ENCODE measurements around the gene ANTXRL.

DNA sequence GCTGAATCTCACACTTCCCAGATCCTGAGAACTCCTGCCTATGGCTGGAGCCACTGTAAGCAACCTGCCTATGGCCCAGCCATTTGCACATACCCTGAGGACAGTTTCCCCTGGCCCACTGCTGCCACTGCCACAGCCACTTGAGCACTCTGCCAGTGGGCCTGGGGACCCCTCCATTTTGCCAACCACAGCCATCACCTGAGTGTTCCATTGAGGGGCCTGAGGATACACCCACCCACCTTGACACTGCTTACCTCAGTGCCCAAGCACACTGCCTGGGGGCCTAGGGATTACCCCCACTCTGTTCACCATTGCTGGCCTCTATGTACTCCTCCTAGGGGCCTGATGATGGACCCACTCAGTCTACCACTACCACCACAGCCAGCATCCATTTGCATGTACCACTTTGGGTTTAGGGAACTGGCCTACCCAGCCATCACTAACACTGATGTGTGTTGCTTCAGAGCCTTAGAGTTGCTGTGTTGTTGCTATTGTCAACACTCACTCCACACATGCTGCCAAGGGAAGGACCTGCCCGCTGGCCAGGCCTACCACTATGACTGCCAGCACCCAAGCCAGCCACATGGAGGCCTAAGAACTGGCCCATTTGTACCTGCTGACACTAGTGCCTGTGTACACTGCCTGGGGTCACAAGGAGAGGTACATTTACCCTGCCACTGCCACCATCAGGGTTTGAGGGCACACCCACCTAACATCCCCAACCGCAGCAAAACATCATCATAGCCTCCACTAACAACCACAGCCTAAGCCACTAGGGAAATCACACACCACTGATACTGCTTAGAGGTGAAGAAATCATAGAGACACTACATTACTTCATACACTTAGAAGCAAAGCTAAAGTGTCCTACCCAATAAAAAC lies 45.9 kb upstream of the ANTXRL start:
- TF ChIP-seq, protein P1, sequence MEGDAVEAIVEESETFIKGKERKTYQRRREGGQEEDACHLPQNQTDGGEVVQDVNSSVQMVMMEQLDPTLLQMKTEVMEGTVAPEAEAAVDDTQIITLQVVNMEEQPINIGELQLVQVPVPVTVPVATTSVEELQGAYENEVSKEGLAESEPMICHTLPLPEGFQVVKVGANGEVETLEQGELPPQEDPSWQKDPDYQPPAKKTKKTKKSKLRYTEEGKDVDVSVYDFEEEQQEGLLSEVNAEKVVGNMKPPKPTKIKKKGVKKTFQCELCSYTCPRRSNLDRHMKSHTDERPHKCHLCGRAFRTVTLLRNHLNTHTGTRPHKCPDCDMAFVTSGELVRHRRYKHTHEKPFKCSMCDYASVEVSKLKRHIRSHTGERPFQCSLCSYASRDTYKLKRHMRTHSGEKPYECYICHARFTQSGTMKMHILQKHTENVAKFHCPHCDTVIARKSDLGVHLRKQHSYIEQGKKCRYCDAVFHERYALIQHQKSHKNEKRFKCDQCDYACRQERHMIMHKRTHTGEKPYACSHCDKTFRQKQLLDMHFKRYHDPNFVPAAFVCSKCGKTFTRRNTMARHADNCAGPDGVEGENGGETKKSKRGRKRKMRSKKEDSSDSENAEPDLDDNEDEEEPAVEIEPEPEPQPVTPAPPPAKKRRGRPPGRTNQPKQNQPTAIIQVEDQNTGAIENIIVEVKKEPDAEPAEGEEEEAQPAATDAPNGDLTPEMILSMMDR (conservative IDR thresholded peaks at IDR 0.05; ENCODE audit: low read length) = no peak
- no peak for TF ChIP-seq EZH2phosphoT487 (IDR thresholded peaks at IDR 0.05; ENCODE audit: borderline replicate concordance, low read depth, low read length)
